Astrocyte of the cerebellum (primary cell): ENCODE measurements around the gene S100Z.
"Not testable (repeated sequence)": the region's sequence is repeated elsewhere in the genome, so short reads cannot be mapped to it uniquely, and the experiment has no call there.

Source experiments
- DNase-seq: peaks from one replicate; pipeline ENCODE4 v3.0.0-alpha.2; 2011; ENCODE audit warnings: low read depth
- H3K4me3 ChIP-seq: 2 replicates; pipeline ENCODE4 v1.5.1; 2011; ENCODE audit warnings: mild to moderate bottlenecking, low read depth, low read length, moderate library complexity
- CTCF ChIP-seq: IDR thresholded peaks from 2 replicates; pipeline ENCODE4 v1.5.1; 2012; ENCODE audit warnings: low read length, low read depth, moderate library complexity, mild to moderate bottlenecking; ENCODE audit errors: missing control alignments
- in situ Hi-C: cut with HindIII; loops from 2 replicates; pipeline ENCODE4 v1.10.0; 2017; ENCODE audit warnings: low sequenced_read_pairs

The S100Z gene

GRCh38 chr5:76850543-76851145 lies 830 bp downstream of the S100Z start:
- no peak for TF ChIP-seq CTCF
- no peak for DNase-seq
- H3K4me3 ChIP-seq, result no peak overlapping the region
- in situ Hi-C loops, result no loop called here

GRCh38 chr5:76851728-76852369 lies 2.0 kb downstream of the S100Z start:
- no peak overlapping the region for H3K4me3 ChIP-seq
- DNase-seq, result no peak
- TF ChIP-seq CTCF, result no peak
- in situ Hi-C loops, result no loop called here

- no peak for DNase-seq
- in situ Hi-C loops, result no loop called here
- no peak overlapping the region for H3K4me3 ChIP-seq
- no peak for TF ChIP-seq CTCF
Observed at GRCh38 chr5:76852772-76853171, 3.0 kb downstream of the S100Z start.

GRCh38 chr5:76853741-76854140 lies 3.9 kb downstream of the S100Z start:
- DNase-seq, H3K4me3 ChIP-seq, in situ Hi-C loops: not testable (repeated sequence)

GRCh38 chr5:76854644-76855043 lies 4.8 kb downstream of the S100Z start:
- in situ Hi-C loops, result no loop called here
- no peak overlapping the region for H3K4me3 ChIP-seq
- no peak for DNase-seq
- no peak for TF ChIP-seq CTCF

- DNase-seq, H3K4me3 ChIP-seq, in situ Hi-C loops: not testable (repeated sequence)
Observed at GRCh38 chr5:76855501-76855900, 5.7 kb downstream of the S100Z start.

GRCh38 chr5:76855961-76856360 lies 6.1 kb downstream of the S100Z start:
- DNase-seq, result no peak
- no peak for TF ChIP-seq CTCF
- H3K4me3 ChIP-seq, result no peak overlapping the region
- in situ Hi-C loops, result no loop called here

GRCh38 chr5:76856800-76857199 lies 7.0 kb downstream of the S100Z start:
- H3K4me3 ChIP-seq, result not testable (repeated sequence)

More at GRCh38 chr5:76856800-76857199, 7.0 kb downstream of the S100Z start:
- DNase-seq, in situ Hi-C loops: not testable (repeated sequence)
